Stimulated activated CD8-positive, alpha-beta memory T cell treated with anti-CD3 and anti-CD28 coated beads, Interleukin-15, amount 100 ng/mL, for 1 hour (primary cell): ENCODE results near the gene HYAL1.
"Not testable (repeated sequence)": the region's sequence is repeated elsewhere in the genome, so short reads cannot be mapped to it uniquely, and the experiment has no call there.

Experiments
- DNase-seq: peaks from one replicate; pipeline ENCODE4 v3.0.0-alpha.2; 2020; ENCODE audit warnings: low read depth

HYAL1 gene

GRCh38 chr3:50294089-50294488 lies 9.3 kb downstream of the HYAL1 start:
- no peak for DNase-seq

- no peak for DNase-seq
Measured at GRCh38 chr3:50293079-50293801, 10.1 kb downstream of the HYAL1 start.

- DNase-seq, result peak; percentile 85
Measured at GRCh38 chr3:50292159-50293078, 11.0 kb downstream of the HYAL1 start, which contains the start of gene IFRD2. Gene IFRD2 (minus strand): TSS chr3:50292429. CDS start chr3:50292274, 155 bp downstream.

- DNase-seq, result no peak
Measured at GRCh38 chr3:50290161-50290641, 13.2 kb downstream of the HYAL1 start.

- DNase-seq, result no peak
Measured at GRCh38 chr3:50289130-50289529, 14.2 kb downstream of the HYAL1 start.

- no peak for DNase-seq
Measured at GRCh38 chr3:50288387-50289007, 14.9 kb downstream of the HYAL1 start.

- DNase-seq, result no peak
Measured at GRCh38 chr3:50287262-50287661, 16.1 kb downstream of the HYAL1 start.

GRCh38 chr3:50286322-50287227 lies 16.8 kb downstream of the HYAL1 start:
- no peak for DNase-seq

GRCh38 chr3:50284121-50284520 lies 19.3 kb downstream of the HYAL1 start:
- not testable (repeated sequence) for DNase-seq

GRCh38 chr3:50279255-50280016 lies 23.9 kb downstream of the HYAL1 start:
- DNase-seq, result no peak

GRCh38 chr3:50278880-50279224 lies 24.5 kb downstream of the HYAL1 start, which contains the start of gene LSMEM2:
Gene LSMEM2 (plus strand): TSS chr3:50279087. CDS start chr3:50279114, 27 bp downstream.
- no peak for DNase-seq

- DNase-seq, result no peak
Measured at GRCh38 chr3:50278123-50278879, 25.1 kb downstream of the HYAL1 start.

GRCh38 chr3:50276762-50277101 lies 26.6 kb downstream of the HYAL1 start:
- DNase-seq, result no peak

- DNase-seq, result no peak
Measured at GRCh38 chr3:50275996-50276761, 27.2 kb downstream of the HYAL1 start.

GRCh38 chr3:50275141-50275995 lies 28.0 kb downstream of the HYAL1 start:
- no peak for DNase-seq

GRCh38 chr3:50274371-50275104 lies 28.8 kb downstream of the HYAL1 start:
- DNase-seq, result peak; percentile 54

GRCh38 chr3:50273689-50274065 lies 29.7 kb downstream of the HYAL1 start:
- no peak for DNase-seq
